ENCODE data around the gene ZNF148. TPM values are rescaled to one million over a fixed set of nuclear protein-coding genes. Genes with fewer than 3 reads are reported as not detected.

ZNF148 gene
- total RNA-seq, 2 experiments from 2014 or later: 30.3 to 37.7 TPM

- DNase-seq: no peak
- H3K27me3 Mint-ChIP-seq: peaks cover 13% of the 10 kb centered on the region
- no peak overlapping the region for H3K4me3 Mint-ChIP-seq
- no peaks in the 10 kb centered on the region for H3K9me3 Mint-ChIP-seq (ENCODE audit: low read depth)
- intact Hi-C loops (cut with DNase I, micrococcal nuclease): no loop called here
- POLR2A ChIA-PET: no interaction called here
- H3K27ac Mint-ChIP-seq: no peak overlapping the region
- H3K4me1 Mint-ChIP-seq: peaks cover 5% of the 10 kb centered on the region
- CTCF ChIA-PET: interaction anchor here (0.7 to 1.3 kb wide), 2 partner anchors 14 to 21 kb away, joined by 3 to 4 read pairs; no protein-coding TSS in a partner anchor
- H3K36me3 Mint-ChIP-seq (ENCODE audit: low read depth): no peaks in the 10 kb centered on the region
- ATAC-seq: no peak
Measured at GRCh38 chr3:125188955-125189354, 186.2 kb downstream of the ZNF148 start.

GRCh38 chr3:125187599-125187910, 187.6 kb downstream of the ZNF148 start:
- CTCF ChIA-PET: interaction anchor here (0.6 to 1.3 kb wide), 2 partner anchors 19 to 242 kb away, joined by 3 to 4 read pairs; no protein-coding TSS in a partner anchor
- DNase-seq (no peak), ATAC-seq (no peak)
- intact Hi-C loops (cut with DNase I, micrococcal nuclease): no loop called here
- H3K27ac Mint-ChIP-seq: no peak overlapping the region
- H3K9me3 Mint-ChIP-seq (ENCODE audit: low read depth): no peaks in the 10 kb centered on the region
- peaks cover 7% of the 10 kb centered on the region for H3K27me3 Mint-ChIP-seq
- H3K36me3 Mint-ChIP-seq (ENCODE audit: low read depth): no peaks in the 10 kb centered on the region
- H3K4me3 Mint-ChIP-seq: no peak overlapping the region
- peaks cover 5% of the 10 kb centered on the region for H3K4me1 Mint-ChIP-seq
- POLR2A ChIA-PET: no interaction called here

- ATAC-seq: no peak
- Mint-ChIP-seq H3K36me3 (ENCODE audit: low read depth) (no peaks in the 10 kb centered on the region), H3K4me3 (no peak overlapping the region), H3K27ac (no peak overlapping the region), H3K4me1 (peaks cover 5% of the 10 kb centered on the region), H3K9me3 (ENCODE audit: low read depth) (no peaks in the 10 kb centered on the region), H3K27me3 (peaks cover 3% of the 10 kb centered on the region)
- POLR2A ChIA-PET: no interaction called here
- CTCF ChIA-PET: interaction anchor here (0.8 kb wide), 1 partner anchor 80 kb away, joined by 4 read pairs; no protein-coding TSS in a partner anchor
- DNase-seq: no peak
- intact Hi-C loops (cut with DNase I, micrococcal nuclease): no loop called here
Measured at GRCh38 chr3:125186800-125187598, 188.1 kb downstream of the ZNF148 start.

GRCh38 chr3:125186261-125186787, 188.8 kb downstream of the ZNF148 start:
- no peaks in the 10 kb centered on the region for H3K9me3 Mint-ChIP-seq (ENCODE audit: low read depth)
- no peak overlapping the region for H3K4me3 Mint-ChIP-seq
- intact Hi-C loops (cut with DNase I, micrococcal nuclease): no loop called here
- no peaks in the 10 kb centered on the region for H3K36me3 Mint-ChIP-seq (ENCODE audit: low read depth)
- POLR2A ChIA-PET: no interaction called here
- H3K27ac Mint-ChIP-seq: no peak overlapping the region
- DNase-seq: peak; percentile 57
- peaks cover 2% of the 10 kb centered on the region for H3K27me3 Mint-ChIP-seq
- CTCF ChIA-PET: interaction anchor here (0.8 kb wide), 1 partner anchor 81 kb away, joined by 4 read pairs; no protein-coding TSS in a partner anchor
- H3K4me1 Mint-ChIP-seq: peaks cover 5% of the 10 kb centered on the region
- peak; percentile 42 for ATAC-seq

GRCh38 chr3:125185805-125186204, 189.3 kb downstream of the ZNF148 start:
- no peak for ATAC-seq
- ChIA-PET POLR2A (no interaction called here), CTCF (no interaction called here)
- Mint-ChIP-seq H3K4me3 (no peak overlapping the region), H3K9me3 (ENCODE audit: low read depth) (no peaks in the 10 kb centered on the region), H3K36me3 (ENCODE audit: low read depth) (no peaks in the 10 kb centered on the region), H3K4me1 (peaks cover 5% of the 10 kb centered on the region), H3K27me3 (no peaks in the 10 kb centered on the region), H3K27ac (no peak overlapping the region)
- intact Hi-C loops (cut with DNase I, micrococcal nuclease): no loop called here
- no peak for DNase-seq

- POLR2A ChIA-PET: no interaction called here
- Mint-ChIP-seq H3K4me1 (no peaks in the 10 kb centered on the region), H3K27me3 (no peaks in the 10 kb centered on the region), H3K4me3 (no peak overlapping the region), H3K27ac (no peak overlapping the region), H3K36me3 (ENCODE audit: low read depth) (no peaks in the 10 kb centered on the region), H3K9me3 (ENCODE audit: low read depth) (no peaks in the 10 kb centered on the region)
- no peak for ATAC-seq
- CTCF ChIA-PET: interaction anchor here (0.9 to 1.0 kb wide), 2 partner anchors 10 to 17 kb away, joined by 3 read pairs; no protein-coding TSS in a partner anchor
- intact Hi-C loops (cut with DNase I, micrococcal nuclease): no loop called here
- DNase-seq: no peak
Measured at GRCh38 chr3:125179884-125180240, 195.3 kb downstream of the ZNF148 start.

- no peaks in the 10 kb centered on the region for H3K4me1 Mint-ChIP-seq
- no peaks in the 10 kb centered on the region for H3K9me3 Mint-ChIP-seq (ENCODE audit: low read depth)
- no peak for DNase-seq
- ChIA-PET CTCF (interaction anchor here (0.9 to 1.0 kb wide), 2 partner anchors 9 to 17 kb away, joined by 3 read pairs; no protein-coding TSS in a partner anchor), POLR2A (no interaction called here)
- intact Hi-C loops (cut with DNase I, micrococcal nuclease): no loop called here
- no peak overlapping the region for H3K4me3 Mint-ChIP-seq
- ATAC-seq: no peak
- H3K36me3 Mint-ChIP-seq (ENCODE audit: low read depth): no peaks in the 10 kb centered on the region
- H3K27me3 Mint-ChIP-seq: no peaks in the 10 kb centered on the region
- no peak overlapping the region for H3K27ac Mint-ChIP-seq
Measured at GRCh38 chr3:125179143-125179883, 195.8 kb downstream of the ZNF148 start.

- ATAC-seq (no peak), DNase-seq (no peak)
- no peaks in the 10 kb centered on the region for H3K4me1 Mint-ChIP-seq
- CTCF ChIA-PET: interaction anchor here (0.7 kb wide), 1 partner anchor 242 kb away, joined by 3 read pairs; no protein-coding TSS in a partner anchor
- H3K4me3 Mint-ChIP-seq: no peak overlapping the region
- no peak overlapping the region for H3K27ac Mint-ChIP-seq
- intact Hi-C loops (cut with DNase I, micrococcal nuclease): no loop called here
- H3K36me3 Mint-ChIP-seq (ENCODE audit: low read depth): peaks cover 4% of the 10 kb centered on the region
- POLR2A ChIA-PET: no interaction called here
- H3K27me3 Mint-ChIP-seq: no peaks in the 10 kb centered on the region
- peaks cover 6% of the 10 kb centered on the region for H3K9me3 Mint-ChIP-seq (ENCODE audit: low read depth)
Measured at GRCh38 chr3:125177746-125178145, 197.4 kb downstream of the ZNF148 start.

Other genes with a start within 250 kb of the ZNF148 start
- gene SLC12A8, start 162.6 kb downstream of the ZNF148 start, total RNA-seq: under 1 TPM; 0.26 to 0.39 TPM
- 10 to 100 TPM; 36.2 to 36.3 TPM for gene SNX4, start 144.9 kb upstream of the ZNF148 start, total RNA-seq
- gene OSBPL11, start 220.2 kb upstream of the ZNF148 start, total RNA-seq: 1 to 10 TPM; 9.0 to 9.3 TPM